CD4-positive, alpha-beta memory T cell (primary cell): ENCODE measurements around the gene POU2AF3. TPM values are rescaled to one million over a fixed set of nuclear protein-coding genes. Genes with fewer than 3 reads are reported as not detected.
A peak's percentile ranks its signal among the peaks of the same experiment; 100 is the strongest.

ENCODE experiments used
- CTCF ChIA-PET: fragments of 350-600 bp; sonication (Branson Sonifier 250); formaldehyde crosslinking; loops from one replicate; lab custom pipeline; 2021; ENCODE audit warnings: inconsistent platforms; ENCODE audit not compliant: partially characterized antibody; lab: Charles Lee
- POLR2A ChIA-PET: fragments of 350-600 bp; sonication (Branson Sonifier 250); formaldehyde crosslinking; loops from one replicate; lab custom pipeline; 2021; ENCODE audit not compliant: partially characterized antibody; lab: Charles Lee
- DNase-seq, 5 donors: peaks; one replicate each; pipeline versions ENCODE4 v3.0.0 to v3.0.0-alpha.2; 2020 to 2022; ENCODE audit warnings: mixed read lengths in 1 of 5
- H3K27ac ChIP-seq: one replicate; pipeline ENCODE4 v1.7.0; 2013; ENCODE audit warnings: low read depth, low read length
- H3K27me3 ChIP-seq: 2 replicates; pipeline ENCODE4 v1.7.0; 2013; ENCODE audit warnings: mild to moderate bottlenecking, low read length, moderate library complexity; ENCODE audit not compliant: insufficient read depth
- H3K36me3 ChIP-seq: 2 replicates; pipeline ENCODE4 v1.7.0; 2013; ENCODE audit warnings: mild to moderate bottlenecking, low read length, moderate library complexity; ENCODE audit not compliant: insufficient read depth
- H3K4me1 ChIP-seq: 2 replicates; pipeline ENCODE4 v1.7.0; 2013; ENCODE audit warnings: mild to moderate bottlenecking, low read length, moderate library complexity; ENCODE audit not compliant: insufficient read depth
- H3K4me3 ChIP-seq, 2 donors: one replicate each; pipeline ENCODE4 v1.7.0; 2013; ENCODE audit warnings: low read length in 2 of 2, mild to moderate bottlenecking in 1 of 2
- H3K9me3 ChIP-seq, 2 donors: one replicate each; pipeline ENCODE4 v1.7.0; 2013; ENCODE audit warnings: low read length in 2 of 2, control low read depth in 1 of 2; ENCODE audit not compliant: control insufficient read depth in 1 of 2
- H3K27ac Mint-ChIP-seq, 7 donors: one replicate each; pipeline ENCODE4 v1.8.0; 2020 to 2021; ENCODE audit warnings: mixed read lengths in 7 of 7, mild to moderate bottlenecking in 6 of 7, inconsistent platforms in 3 of 7, moderate library complexity in 3 of 7
- H3K27me3 Mint-ChIP-seq, 2 donors: one replicate each; pipeline ENCODE4 v1.8.0; 2020 to 2021; ENCODE audit warnings: mixed read lengths in 2 of 2
- H3K36me3 Mint-ChIP-seq, 2 donors: one replicate each; pipeline ENCODE4 v1.8.0; 2020 to 2021; ENCODE audit warnings: mixed read lengths in 2 of 2, inconsistent platforms in 1 of 2, mild to moderate bottlenecking in 1 of 2
- H3K4me1 Mint-ChIP-seq, 4 donors: one replicate each; pipeline ENCODE4 v1.8.0; 2020 to 2021; ENCODE audit warnings: mixed read lengths in 4 of 4, mild to moderate bottlenecking in 1 of 4
- H3K4me3 Mint-ChIP-seq, 8 donors: one replicate each; pipeline ENCODE4 v1.8.0; 2020 to 2021; ENCODE audit warnings: mixed read lengths in 8 of 8, mild to moderate bottlenecking in 7 of 8, moderate library complexity in 6 of 8, inconsistent platforms in 3 of 8
- H3K9me3 Mint-ChIP-seq, 8 donors: one replicate each; pipeline ENCODE4 v1.8.0; 2020 to 2021; ENCODE audit warnings: mixed read lengths in 8 of 8, mild to moderate bottlenecking in 5 of 8, inconsistent platforms in 3 of 8, moderate library complexity in 1 of 8
- intact Hi-C: fragments of 100-400 bp; cut with micrococcal nuclease; formaldehyde crosslinking; loops from one replicate; pipeline ENCODE4 v1.15.1; 2023
- polyA plus RNA-seq, 2 donors: library from polyadenylated mRNA; unstranded; fragments of 300-500 nt; fragmentation: Illumina TruSeq; gene quantifications; one replicate each; pipeline ENCODE4 v1.2.3, GENCODE V29; 2021
- total RNA-seq, 2 experiments: library from RNA; stranded (reverse); gene quantifications; one replicate each; pipeline ENCODE4 v1.2.3, GENCODE V29; 2021

POU2AF3 gene
- total and polyA plus RNA-seq, 4 experiments from 2014 or later: not detected

GRCh38 chr11:111349191-111349695 lies 50.9 kb downstream of the POU2AF3 start:
- ChIA-PET POLR2A (no interaction called here), CTCF (no interaction called here)
- Mint-ChIP-seq H3K4me3 (no peak overlapping the region), H3K27me3 (peaks cover 1 to 4% of the 10 kb centered on the region in 2 donors), H3K4me1 (no peaks in the 10 kb centered on the region), H3K27ac (no peak overlapping the region), H3K9me3 (peaks cover 0 to 2% (median 0%) of the 10 kb centered on the region in 8 donors), H3K36me3 (no peaks in the 10 kb centered on the region)
- H3K27ac ChIP-seq: no peak overlapping the region
- H3K4me1 ChIP-seq: no peaks in the 10 kb centered on the region
- DNase-seq: no peak
- no peak overlapping the region for H3K4me3 ChIP-seq
- H3K36me3 ChIP-seq: no peaks in the 10 kb centered on the region
- intact Hi-C loops: no loop called here
- no peaks in the 10 kb centered on the region for H3K9me3 ChIP-seq
- no peaks in the 10 kb centered on the region for H3K27me3 ChIP-seq

GRCh38 chr11:111350811-111351210 lies 52.5 kb downstream of the POU2AF3 start:
- no peak overlapping the region for H3K27ac Mint-ChIP-seq

GRCh38 chr11:111351374-111352055 lies 53.2 kb downstream of the POU2AF3 start:
- H3K27me3 Mint-ChIP-seq: peaks cover 0 to 1% of the 10 kb centered on the region in 2 donors
- no peak overlapping the region for H3K4me3 Mint-ChIP-seq
- Histone ChIP-seq H3K27ac (no peak overlapping the region), H3K9me3 (no peaks in the 10 kb centered on the region), H3K4me3 (no peak overlapping the region), H3K4me1 (no peaks in the 10 kb centered on the region), H3K27me3 (no peaks in the 10 kb centered on the region), H3K36me3 (no peaks in the 10 kb centered on the region)
- DNase-seq: no peak
- H3K9me3 Mint-ChIP-seq: no peaks in the 10 kb centered on the region
- no peaks in the 10 kb centered on the region for H3K4me1 Mint-ChIP-seq
- CTCF ChIA-PET: interaction anchor here (0.6 kb wide), 1 partner anchor 96 kb away, joined by 3 read pairs; no protein-coding TSS in a partner anchor
- POLR2A ChIA-PET: no interaction called here
- no peaks in the 10 kb centered on the region for H3K36me3 Mint-ChIP-seq
- intact Hi-C loops: no loop called here
- H3K27ac Mint-ChIP-seq: peak overlapping the region in 1 of 7 donors; percentile 29

More at GRCh38 chr11:111350811-111351210, 52.5 kb downstream of the POU2AF3 start:
- Histone ChIP-seq H3K27me3 (no peaks in the 10 kb centered on the region), H3K4me3 (no peak overlapping the region), H3K9me3 (no peaks in the 10 kb centered on the region), H3K4me1 (no peaks in the 10 kb centered on the region), H3K27ac (no peak overlapping the region), H3K36me3 (no peaks in the 10 kb centered on the region)
- peaks cover 0 to 2% (median 0%) of the 10 kb centered on the region in 8 donors for H3K9me3 Mint-ChIP-seq
- no peak overlapping the region for H3K4me3 Mint-ChIP-seq
- peaks cover 0 to 1% of the 10 kb centered on the region in 2 donors for H3K27me3 Mint-ChIP-seq
- no peak for DNase-seq
- ChIA-PET POLR2A (no interaction called here), CTCF (no interaction called here)
- no peaks in the 10 kb centered on the region for H3K4me1 Mint-ChIP-seq
- no peaks in the 10 kb centered on the region for H3K36me3 Mint-ChIP-seq
- intact Hi-C loops: no loop called here

- no peaks in the 10 kb centered on the region for H3K4me1 ChIP-seq
- no peaks in the 10 kb centered on the region for H3K9me3 Mint-ChIP-seq
- no peaks in the 10 kb centered on the region for H3K9me3 ChIP-seq
- H3K27me3 Mint-ChIP-seq: peaks cover 0 to 1% of the 10 kb centered on the region in 2 donors
- no peak overlapping the region for H3K27ac ChIP-seq
- H3K27me3 ChIP-seq: no peaks in the 10 kb centered on the region
- H3K27ac Mint-ChIP-seq: no peak overlapping the region
- no peak overlapping the region for H3K4me3 Mint-ChIP-seq
- no peak for DNase-seq
- POLR2A ChIA-PET: no interaction called here
- CTCF ChIA-PET: no interaction called here
- no peaks in the 10 kb centered on the region for H3K4me1 Mint-ChIP-seq
- H3K4me3 ChIP-seq: no peak overlapping the region
- H3K36me3 ChIP-seq: no peaks in the 10 kb centered on the region
- H3K36me3 Mint-ChIP-seq: no peaks in the 10 kb centered on the region
- intact Hi-C loops: no loop called here
These were observed 53.9 kb downstream of the POU2AF3 start for GRCh38 chr11:111352231-111352746.

GRCh38 chr11:111352935-111353710 lies 54.8 kb downstream of the POU2AF3 start:
- POLR2A ChIA-PET: no interaction called here
- H3K4me3 ChIP-seq: no peak overlapping the region
- no peaks in the 10 kb centered on the region for H3K36me3 Mint-ChIP-seq
- H3K9me3 ChIP-seq: no peaks in the 10 kb centered on the region
- no peak overlapping the region for H3K4me3 Mint-ChIP-seq
- no peaks in the 10 kb centered on the region for H3K4me1 ChIP-seq
- H3K4me1 Mint-ChIP-seq: no peaks in the 10 kb centered on the region
- no peak overlapping the region for H3K27ac ChIP-seq
- no peaks in the 10 kb centered on the region for H3K36me3 ChIP-seq
- CTCF ChIA-PET: no interaction called here
- peak overlapping the region in 1 of 7 donors; percentile 30 for H3K27ac Mint-ChIP-seq
- H3K27me3 ChIP-seq: no peaks in the 10 kb centered on the region
- intact Hi-C loops: no loop called here
- peaks cover 0 to 1% of the 10 kb centered on the region in 2 donors for H3K27me3 Mint-ChIP-seq
- H3K9me3 Mint-ChIP-seq: no peaks in the 10 kb centered on the region
- DNase-seq: no peak

GRCh38 chr11:111353776-111354600 lies 55.6 kb downstream of the POU2AF3 start:
- Mint-ChIP-seq H3K27ac (no peak overlapping the region), H3K27me3 (peaks cover 0 to 1% of the 10 kb centered on the region in 2 donors), H3K4me3 (no peak overlapping the region), H3K36me3 (no peaks in the 10 kb centered on the region), H3K9me3 (no peaks in the 10 kb centered on the region), H3K4me1 (no peaks in the 10 kb centered on the region)
- no peaks in the 10 kb centered on the region for H3K36me3 ChIP-seq
- no peak for DNase-seq
- H3K4me1 ChIP-seq: no peaks in the 10 kb centered on the region
- ChIA-PET CTCF (no interaction called here), POLR2A (no interaction called here)
- intact Hi-C loops: no loop called here
- H3K27me3 ChIP-seq: no peaks in the 10 kb centered on the region
- H3K9me3 ChIP-seq: no peaks in the 10 kb centered on the region
- no peak overlapping the region for H3K27ac ChIP-seq
- no peak overlapping the region for H3K4me3 ChIP-seq

GRCh38 chr11:111354601-111354891 lies 56.2 kb downstream of the POU2AF3 start:
- H3K36me3 ChIP-seq: no peaks in the 10 kb centered on the region
- no peak overlapping the region for H3K27ac ChIP-seq
- no peak overlapping the region for H3K4me3 Mint-ChIP-seq

More at GRCh38 chr11:111354601-111354891, 56.2 kb downstream of the POU2AF3 start:
- intact Hi-C loops: no loop called here
- Histone ChIP-seq H3K4me3 (no peak overlapping the region), H3K4me1 (no peaks in the 10 kb centered on the region), H3K27me3 (no peaks in the 10 kb centered on the region), H3K9me3 (no peaks in the 10 kb centered on the region)
- CTCF ChIA-PET: no interaction called here
- DNase-seq: no peak
- Mint-ChIP-seq H3K9me3 (no peaks in the 10 kb centered on the region), H3K4me1 (no peaks in the 10 kb centered on the region), H3K27ac (no peak overlapping the region), H3K36me3 (no peaks in the 10 kb centered on the region), H3K27me3 (peaks cover 0 to 1% of the 10 kb centered on the region in 2 donors)
- POLR2A ChIA-PET: no interaction called here
